HG03066 (cell line): ENCODE data around the gene PFN3.

Source experiments
- ATAC-seq: cut with Tn5 transposase; IDR thresholded peaks from one replicate; pipeline ENCODE4 v1.9.1; 2021; ENCODE audit warnings: low read depth; ENCODE audit not compliant: unreplicated experiment

Gene PFN3, protein sequence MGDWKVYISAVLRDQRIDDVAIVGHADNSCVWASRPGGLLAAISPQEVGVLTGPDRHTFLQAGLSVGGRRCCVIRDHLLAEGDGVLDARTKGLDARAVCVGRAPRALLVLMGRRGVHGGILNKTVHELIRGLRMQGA

DNA sequence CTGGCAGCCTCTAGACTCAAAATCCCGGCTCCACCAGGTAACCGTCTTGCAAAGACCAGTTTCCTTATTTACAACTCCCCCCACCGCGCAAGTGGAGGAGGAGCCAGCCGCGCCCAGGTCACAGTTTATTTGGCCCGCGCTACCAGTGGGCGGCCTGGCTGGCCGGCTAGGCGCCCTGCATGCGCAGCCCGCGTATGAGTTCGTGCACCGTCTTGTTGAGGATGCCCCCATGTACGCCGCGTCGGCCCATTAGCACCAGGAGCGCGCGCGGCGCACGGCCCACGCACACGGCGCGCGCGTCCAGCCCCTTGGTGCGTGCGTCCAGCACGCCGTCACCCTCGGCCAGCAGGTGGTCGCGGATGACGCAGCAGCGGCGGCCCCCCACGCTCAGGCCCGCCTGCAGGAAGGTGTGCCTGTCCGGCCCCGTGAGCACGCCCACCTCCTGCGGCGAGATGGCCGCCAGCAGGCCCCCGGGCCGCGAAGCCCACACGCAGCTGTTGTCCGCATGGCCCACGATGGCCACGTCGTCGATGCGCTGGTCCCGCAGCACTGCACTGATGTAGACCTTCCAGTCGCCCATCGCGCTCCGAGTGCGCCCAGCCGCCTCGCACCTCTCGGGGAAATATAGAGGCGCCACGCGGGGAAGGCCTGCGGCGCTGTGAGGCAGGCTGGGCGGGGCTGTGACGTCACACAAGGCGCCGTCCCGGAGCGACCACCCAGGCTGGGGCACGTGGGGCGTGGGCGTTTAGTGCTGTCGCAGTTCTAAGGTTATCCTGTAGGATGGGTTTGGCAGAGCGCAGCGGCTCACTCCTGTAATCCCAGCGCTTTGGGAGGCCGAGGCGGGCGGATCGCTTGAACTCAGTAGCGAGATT is at the start of gene PFN3:
Gene PFN3, minus strand, starts transcription at position 665 of the 872 bp plus-strand sequence. Its CDS starts 85 bp downstream, at position 580.
- ATAC-seq: no peak

DNA sequence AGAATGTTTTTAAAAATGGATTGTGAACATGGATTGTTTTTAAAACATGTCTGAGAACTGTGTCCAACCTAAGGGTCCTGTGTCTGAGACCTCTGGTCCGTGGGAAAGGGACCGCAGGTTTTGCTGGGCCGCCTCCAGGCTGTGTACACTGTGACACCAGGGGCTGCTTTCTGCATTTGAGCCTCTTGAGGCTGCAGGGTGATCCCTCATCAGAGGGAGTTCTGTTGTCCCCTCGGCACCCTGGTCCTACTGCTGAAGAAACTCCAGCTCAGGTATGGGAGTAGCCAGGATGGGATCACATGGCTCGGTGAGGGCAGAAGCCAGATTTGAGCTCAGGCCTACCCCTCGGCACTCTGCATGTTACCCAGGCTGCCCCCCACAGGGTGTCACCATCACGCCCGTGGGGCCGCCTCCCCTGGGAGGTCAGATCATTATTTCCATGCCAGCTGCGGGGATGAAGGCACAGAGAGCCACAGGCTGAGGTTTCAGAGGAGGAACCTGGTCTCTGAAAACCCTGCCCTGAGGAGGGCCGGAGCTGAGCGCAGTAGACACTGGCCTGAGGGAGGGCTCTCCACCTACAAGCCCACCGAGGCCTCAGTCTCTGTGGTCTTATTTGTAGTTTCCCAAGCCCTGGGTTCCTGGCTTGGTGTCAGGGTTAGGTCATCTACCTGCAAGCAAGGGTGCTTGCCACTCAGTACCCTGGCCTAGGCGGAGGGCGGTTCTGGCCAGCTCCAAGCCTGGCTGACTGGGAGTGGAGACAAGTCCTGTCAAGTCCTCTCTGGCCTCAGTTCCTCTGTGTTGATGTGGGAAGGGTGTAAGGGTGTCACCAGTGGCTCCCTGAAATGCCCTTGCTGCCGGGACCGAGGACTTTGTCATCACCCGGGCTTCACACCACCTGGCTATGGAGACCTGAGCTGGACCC is 48.9 kb upstream of the PFN3 start:
- no peak for ATAC-seq

DNA sequence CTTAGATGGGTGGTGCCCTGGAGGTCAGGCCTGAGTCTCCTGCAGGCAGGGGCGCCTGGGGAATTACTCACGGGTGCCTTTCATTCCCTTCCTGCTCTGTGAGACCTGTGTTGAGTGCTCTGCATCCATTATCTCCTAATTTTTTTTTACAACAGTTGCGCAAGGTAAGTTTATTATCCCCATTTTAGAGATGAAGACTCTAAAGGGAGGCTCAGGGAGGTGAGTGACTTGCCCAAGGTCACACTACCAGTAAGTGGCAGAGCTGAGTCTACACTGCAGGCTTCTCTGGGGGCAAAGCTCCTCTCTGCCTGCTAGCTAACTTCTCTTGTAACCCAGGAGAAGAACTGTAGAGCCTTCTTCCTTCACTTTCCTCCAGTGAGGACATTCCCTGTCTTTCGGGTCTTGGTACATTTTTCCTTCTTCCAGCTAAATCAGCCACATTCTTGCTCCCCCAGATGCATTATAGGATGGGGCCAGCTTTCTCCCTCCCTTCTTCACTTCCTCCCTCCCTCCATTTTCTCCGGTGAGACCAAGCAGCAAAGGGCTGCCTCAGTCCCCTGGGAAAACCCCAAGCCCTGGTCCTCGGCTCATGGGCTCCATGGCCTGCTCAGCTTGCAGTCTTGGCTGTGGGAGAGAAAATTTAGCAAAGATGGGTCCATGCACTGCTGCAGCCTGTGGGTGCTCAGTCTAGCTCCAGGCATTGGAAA is 47.9 kb upstream of the PFN3 start:
- ATAC-seq: no peak

DNA sequence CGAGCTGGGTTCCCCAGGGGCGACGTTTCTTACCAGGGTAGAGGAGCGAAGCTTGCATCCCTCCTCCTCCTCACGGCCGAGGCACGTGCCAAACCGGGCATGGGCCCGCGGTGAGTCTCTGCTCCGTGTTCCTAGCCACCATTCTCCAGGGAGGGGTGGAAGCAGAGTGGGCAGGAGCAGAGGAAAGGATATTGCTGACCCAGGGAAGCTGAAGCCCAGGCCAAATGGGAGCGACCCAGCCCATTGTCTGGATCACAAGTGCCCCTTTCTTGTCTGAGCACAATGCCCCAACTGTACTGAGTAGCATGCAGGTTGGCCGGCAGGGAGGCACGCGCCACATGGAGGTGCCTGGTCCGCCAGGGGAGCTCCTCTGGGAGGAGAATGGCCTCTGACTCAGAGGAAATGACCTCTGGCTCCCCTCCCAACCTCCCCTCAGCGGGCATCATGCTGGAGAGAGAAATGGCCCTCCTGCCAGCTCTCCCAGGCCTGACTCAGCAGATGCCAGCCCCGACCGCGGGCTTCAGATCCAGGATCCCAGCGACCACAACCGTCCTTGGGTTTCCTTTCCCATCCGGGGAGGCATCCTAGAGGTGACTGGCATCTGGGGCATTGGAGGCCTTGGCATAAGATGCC is 47.3 kb upstream of the PFN3 start:
- no peak for ATAC-seq

DNA sequence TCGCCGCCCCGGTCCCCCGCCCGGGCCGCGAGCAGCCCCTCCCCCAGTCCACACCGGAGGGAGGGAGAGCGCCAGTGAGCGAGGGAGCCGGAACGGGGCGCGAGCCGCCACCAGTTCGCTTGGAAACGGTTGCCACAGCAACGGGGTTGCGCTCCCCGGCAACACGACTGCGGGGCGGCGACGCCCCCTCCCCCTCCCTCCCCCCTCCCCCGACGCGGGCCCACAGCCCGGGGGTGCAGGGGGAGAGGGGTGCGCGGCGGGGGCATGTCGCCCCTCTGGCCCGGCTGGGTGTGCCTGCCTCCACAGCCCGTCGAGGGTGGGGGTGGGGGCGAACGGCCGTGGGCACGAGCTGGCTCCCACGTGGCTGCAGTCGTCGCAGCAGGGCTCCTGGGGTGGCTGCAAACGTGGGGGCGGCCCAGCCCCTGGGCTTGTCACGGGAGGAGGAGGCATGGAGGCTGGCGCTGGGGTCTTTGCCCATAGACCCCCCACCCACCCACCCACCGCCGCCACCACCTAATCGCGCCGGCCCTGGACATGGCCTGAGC is 46.7 kb upstream of the PFN3 start:
- peak; percentile 30 for ATAC-seq

DNA sequence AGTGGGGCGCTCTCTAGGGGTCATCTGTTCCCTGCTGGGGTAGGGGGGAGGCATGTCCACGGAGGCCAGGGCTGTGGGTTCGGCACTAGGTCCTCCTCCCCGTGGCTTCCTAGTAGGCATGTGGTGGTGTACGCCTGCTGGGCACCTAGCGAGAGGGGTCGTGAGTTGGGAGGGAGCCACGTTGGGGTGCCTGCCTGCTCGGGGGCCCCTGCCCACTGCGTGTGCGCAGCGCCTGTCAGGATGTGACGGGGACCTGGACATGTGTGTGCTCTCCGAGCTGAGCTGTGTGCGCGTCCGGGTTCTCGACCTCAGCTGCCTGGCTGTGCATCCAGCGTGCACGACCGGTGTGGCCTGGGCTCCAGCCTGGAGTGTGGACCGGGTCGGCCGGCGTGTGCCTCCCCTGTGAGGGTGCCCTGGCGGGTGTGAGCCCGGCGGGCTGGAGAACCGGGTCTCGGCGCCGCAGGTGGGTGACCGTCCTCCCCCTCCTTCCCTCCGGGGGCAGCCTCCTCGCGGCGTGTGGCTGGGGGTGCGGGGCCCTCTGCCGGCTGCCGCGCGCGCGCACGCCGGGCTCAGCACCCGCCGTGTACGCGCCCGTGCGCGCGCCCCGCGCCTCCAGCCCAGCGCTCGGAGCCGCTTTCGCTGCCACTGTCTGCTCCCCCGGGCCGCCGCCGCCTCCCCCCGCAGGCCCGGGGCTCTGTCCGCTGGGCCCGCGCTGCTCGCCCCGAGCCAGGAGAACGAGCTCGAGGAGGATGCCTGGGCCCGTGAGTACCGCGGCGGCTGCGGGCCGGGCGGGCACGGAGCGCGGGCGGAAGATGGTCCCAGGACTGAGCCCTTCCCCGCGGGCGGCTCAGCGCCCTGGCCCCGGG is 46.0 kb upstream of the PFN3 start, which contains the start of gene PRR7:
Gene PRR7, plus strand, starts transcription at position 615 of the 866 bp plus-strand sequence. CDS start 8,254 bp downstream, outside the sequence.
- peak; percentile 58 for ATAC-seq

DNA sequence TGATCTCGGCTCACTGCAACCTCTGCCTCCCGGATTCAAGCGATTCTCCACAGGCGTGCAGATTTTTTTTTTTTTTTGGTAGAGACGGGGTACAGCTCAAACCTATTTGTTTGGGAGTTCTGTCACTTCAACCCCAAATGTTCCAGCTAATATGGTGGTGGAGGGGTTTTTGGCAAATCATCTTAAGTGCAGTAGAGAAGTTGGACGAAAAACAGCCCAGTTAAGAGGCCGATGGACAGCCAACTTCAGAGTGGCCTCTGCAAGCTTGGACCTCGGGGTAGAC is 45.4 kb upstream of the PFN3 start:
- ATAC-seq: no peak

DNA sequence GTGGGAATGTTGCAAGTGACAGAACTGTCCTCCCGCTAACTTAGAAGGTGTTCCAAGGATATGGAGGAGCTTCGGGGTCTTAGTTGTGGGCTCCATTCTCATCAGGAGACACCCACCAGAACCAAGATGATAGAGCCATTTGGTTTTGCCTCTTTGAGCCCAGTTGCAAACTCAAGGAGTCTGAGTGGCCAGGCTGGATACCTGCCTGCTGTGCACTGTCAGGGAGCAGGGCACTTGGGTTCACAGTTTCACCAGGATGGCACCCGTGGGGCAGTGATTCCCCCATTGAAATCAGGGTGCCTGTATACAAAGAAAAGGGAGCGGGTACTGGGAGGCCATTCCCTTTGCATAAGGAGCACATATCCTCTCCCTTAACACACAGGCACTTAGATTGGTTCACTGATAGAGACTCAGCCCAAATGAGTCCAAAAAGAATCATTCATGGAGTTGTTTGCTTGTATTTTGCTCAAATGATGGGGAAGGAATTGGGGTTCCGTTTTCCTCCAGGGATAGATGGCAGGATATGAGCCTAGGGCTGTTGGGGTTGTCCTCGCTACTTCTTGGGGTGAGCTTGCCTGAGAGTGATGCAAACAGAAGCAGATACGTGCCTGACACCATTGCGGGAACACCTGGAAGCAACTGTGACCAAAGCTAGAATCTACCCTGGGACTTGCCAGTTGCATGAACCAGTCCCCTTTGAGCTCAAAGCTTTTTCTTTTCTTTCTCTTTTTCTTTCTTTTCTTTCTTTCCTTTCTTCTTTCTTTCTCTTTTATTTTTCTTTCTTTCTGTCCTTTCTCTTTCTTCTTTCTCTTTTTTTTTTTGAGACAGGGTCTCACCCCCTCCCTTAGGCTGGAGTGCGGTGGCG is 44.8 kb upstream of the PFN3 start:
- no peak for ATAC-seq

DNA sequence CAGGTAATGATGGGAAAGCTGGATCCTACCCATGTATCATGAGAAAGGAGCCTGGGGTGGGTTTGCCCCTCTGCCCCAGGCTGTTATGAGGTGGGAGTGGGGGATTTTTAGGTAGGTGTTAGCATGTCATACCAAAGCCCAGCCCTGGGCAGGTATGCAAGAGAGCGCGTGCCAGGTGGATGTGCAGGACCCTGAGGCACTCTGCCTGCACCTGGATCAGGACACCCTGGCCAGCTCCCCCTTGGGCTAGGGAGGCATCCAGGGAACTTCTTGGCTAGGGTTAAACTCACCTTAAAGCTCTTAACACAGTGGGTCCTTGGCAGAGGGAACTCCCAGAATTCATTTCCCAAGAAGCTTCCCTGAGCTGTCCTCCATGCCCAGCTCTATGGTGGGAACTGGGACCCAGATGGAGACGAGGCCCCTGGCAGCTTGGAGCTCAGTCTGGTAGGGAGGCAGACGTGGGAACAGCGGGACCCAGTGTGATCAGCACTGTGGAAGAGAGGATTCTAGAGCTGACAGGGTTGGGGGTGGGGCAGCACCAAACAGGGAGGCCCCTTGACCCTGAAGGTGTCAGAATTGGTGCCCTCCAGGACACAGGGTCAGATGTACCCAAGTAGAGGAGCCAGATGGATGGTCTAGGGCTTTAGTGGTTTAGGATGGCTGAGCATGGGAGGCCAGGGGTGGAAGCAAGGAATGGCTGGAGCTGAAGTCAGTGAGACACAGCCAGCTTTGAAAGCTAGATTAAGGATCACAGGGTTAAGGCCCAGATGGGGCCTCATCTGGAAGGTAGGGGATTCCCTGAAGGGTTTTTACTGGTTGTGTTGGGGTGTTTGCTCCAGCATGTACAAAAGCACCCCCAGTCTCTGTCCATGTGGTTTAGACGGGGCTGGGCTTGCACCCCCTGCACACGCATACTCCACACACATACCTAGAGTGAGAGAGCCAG is 43.9 kb upstream of the PFN3 start:
- ATAC-seq: no peak

DNA sequence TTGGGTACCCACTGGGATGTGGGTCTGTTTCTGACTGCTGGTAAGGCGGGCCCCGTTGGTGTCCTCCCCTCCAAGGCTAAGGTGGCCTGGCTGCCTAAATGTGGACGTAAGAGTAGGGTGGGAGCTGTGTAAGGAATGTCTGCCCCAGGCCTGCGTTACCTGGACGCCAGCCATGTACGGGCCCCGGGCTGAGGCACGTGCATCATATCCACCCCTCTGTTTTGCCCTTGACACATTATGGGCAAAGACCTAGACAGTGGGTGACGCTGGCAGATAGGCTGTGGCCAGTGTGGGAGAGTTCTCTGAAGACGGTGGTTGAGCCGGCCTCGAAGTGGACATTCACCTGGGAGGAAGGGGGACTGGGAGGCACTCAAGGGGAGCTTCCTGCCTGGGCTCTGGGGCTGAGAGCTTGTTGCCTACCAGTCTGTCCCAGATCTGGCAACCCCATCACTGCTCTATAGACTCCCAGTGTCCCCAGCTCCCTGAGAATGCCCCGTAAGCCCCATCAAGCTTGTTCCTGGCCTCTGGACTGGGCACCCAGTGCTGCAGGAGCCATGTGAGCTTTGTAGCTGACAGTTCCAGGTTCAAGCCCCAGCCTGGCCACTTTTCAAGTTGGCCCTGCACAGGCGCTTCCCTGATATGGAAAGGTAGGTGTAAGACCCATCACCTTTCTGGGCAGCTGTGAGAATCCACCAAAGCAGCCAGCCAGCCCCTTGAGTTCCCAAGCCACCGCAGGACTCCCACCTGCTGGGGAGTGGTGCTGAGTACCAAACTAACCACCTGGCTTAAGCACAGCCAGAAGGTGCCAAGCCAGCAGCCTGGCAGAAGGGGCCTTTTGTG is 42.9 kb upstream of the PFN3 start:
- ATAC-seq: no peak

DNA sequence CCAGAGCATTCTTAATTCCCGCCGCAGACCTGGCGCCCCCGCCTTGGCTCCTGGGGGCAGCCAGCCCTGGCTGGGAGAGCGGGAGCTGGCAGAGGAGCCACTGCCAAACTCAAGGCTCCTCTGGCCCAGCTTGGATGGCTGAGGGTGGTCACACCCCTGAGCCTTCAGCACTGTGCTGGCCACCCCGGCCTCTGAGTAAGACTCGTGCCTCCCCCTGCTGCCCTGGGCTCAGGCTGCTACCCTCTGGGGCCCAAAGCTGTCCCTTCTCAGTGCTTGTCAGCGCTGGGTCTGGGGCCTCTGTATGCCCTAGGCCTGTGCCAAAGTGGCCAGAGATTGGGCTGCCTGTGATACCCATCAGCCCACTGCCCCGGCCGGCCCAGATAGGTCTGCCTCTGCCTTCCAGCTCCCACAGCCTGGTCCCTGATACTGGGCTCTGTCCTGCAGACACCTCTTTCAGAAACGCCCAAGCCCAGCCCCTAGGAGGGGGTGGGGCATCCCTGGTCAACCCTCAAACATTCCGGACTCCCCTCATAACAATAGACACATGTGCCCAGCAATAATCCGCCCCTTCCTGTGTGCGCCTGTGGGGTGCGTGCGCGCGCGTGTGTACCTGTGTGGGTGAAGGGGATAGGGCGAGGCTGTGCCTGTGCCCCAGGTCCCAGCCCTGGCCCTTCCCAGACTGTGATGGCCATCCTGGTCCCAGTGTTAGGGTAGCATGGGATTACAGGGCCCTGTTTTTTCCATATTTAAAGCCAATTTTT is 41.8 kb upstream of the PFN3 start:
- ATAC-seq: no peak

DNA sequence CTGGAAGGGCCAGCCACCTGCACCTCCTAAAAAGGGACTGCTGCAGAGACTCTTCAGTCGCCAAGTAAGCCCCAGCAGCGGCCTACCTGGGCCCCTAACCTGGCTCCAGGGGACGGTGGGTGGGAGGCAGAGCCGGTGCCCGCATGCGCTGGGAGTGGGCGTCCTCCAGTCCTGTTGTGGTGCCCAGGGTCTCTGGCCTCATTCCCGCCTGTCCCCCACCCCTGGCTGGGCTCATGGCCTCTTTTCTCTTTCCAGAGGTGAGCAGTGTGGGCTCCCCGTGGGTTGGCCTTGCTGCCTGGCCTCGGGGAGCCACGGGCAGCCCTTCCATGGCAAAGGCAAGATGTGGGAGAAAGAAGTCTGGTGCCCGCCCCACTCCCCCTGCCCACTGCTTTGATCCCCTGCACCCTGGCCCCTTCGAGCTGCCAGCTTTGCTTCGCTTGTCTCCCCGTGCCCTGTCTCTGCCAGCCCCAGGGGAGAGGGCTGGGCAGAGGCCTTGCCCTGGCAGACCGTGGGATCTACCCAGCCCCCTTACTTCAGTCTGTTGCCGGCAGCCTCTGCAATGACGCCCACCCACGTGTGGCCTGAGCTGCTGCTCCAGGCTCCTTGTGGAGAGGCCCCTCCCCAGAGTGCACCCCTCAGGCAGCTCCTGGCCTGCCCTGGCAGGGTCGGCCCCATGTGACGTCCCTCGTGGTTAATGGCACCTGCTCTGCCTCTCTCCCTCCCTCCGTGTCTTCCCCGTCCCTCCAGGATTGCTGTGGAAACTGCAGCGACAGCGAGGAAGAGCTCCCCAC is 40.7 kb upstream of the PFN3 start:
- no peak for ATAC-seq

DNA sequence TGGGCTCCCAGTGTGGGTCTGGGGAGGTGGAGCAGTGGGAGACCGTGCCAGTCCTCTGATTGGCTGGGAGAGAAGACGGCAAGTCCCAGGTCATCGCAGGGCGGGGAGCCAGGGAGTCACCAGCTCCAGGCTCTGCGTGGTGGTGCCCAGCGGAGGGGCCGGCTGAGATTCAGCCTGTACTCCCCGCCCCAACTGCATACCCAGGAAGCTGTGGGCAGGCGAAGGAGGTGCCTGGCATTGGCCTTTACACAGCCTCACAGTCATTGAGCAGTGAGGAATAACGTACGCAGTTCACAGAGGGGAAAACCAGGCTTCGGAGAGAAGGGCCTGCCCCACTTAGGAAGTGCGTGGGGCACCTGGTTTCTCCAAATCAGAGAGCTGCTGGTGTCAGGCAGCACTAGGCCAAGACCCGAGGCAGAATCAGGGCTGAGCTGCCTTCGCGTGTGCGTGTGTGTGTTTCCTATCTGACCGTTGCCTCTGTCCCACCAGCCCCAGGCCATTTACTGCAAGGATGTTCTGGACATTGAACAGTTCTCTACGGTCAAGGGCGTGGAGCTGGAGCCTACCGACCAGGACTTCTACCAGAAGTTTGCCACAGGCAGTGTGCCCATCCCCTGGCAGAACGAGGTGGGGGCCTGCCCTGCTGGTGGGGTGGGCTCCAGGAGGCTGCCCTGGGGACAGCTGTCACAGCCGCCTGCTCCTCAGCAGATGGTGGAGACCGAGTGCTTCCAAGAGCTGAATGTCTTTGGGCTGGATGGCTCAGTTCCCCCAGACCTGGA is 39.9 kb upstream of the PFN3 start:
- ATAC-seq: no peak

DNA sequence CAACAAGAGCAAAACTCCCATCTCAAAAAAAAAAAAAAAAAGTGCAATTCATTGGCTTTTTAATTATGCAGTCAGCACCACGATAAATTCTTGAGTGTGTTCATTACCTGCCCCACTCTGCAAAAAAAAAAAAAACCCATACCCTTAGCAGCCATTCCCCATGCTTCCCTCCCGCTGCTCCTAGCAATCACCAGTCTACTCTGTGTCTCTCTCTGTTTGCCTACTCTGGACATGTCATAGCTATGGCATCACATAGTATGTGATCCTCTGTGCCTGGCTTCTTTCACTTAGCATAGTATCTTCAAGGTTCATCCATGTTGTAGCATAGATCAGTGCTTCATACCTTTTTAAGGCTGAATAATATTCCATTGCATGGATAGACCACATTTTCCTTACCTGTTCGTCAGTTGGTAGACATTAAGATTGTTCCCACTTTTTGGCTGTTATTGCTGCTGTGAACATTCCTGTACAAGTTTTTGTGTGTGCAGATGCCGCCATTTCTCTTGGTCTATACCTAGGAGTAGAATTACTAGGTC is 39.1 kb upstream of the PFN3 start:
- no peak for ATAC-seq
